HEK293 (cell line): ENCODE measurements around the gene KCTD12.

Experiments
- CTCF ChIA-PET: fragments of 350-600 bp; formaldehyde crosslinking; extraction: SDS; loops from one replicate; lab custom pipeline; 2021; ENCODE audit warnings: antibody characterized with exemption; lab: Yijun Ruan, JAX
- POLR2A ChIA-PET: fragments of 300-600 bp; formaldehyde crosslinking; extraction: SDS; loops from one replicate; lab custom pipeline; 2020; ENCODE audit warnings: antibody characterized with exemption, inconsistent platforms; lab: Yijun Ruan, JAX
- H3K27ac ChIP-seq: fragments of 200-500 bp; sonication (Bioruptor generic); 2 replicates; pipeline ENCODE4 v1.5.1; 2014; ENCODE audit warnings: low read depth, low read length, control low read depth, inconsistent platforms; ENCODE audit errors: extremely low read depth
- H3K36me3 ChIP-seq, 2 experiments: fragments of 200-500 bp in 1 of 2; sonication (Bioruptor generic) in 1 of 2; 1 replicate in 1 of 2; 2 replicates in 1 of 2; pipeline ENCODE4 v1.5.1; 2014 to 2017; ENCODE audit warnings: inconsistent platforms in 2 of 2, low read length in 2 of 2; ENCODE audit not compliant: control insufficient read depth in 2 of 2, insufficient read depth in 1 of 2
- H3K4me1 ChIP-seq: fragments of 200-500 bp; sonication (Bioruptor generic); 2 replicates; pipeline ENCODE4 v1.5.1; 2014; ENCODE audit warnings: mild to moderate bottlenecking, low read length, inconsistent platforms; ENCODE audit not compliant: control insufficient read depth, insufficient read depth
- H3K4me3 ChIP-seq: 2 replicates; pipeline ENCODE4 v1.5.1; 2011; ENCODE audit warnings: low read depth, mild to moderate bottlenecking, control low read depth, low read length, moderate library complexity
- H3K9me3 ChIP-seq: fragments of 200-500 bp; sonication (Bioruptor generic); 2 replicates; pipeline ENCODE4 v1.5.1; 2014; ENCODE audit warnings: low read depth, low read length, inconsistent platforms; ENCODE audit not compliant: control insufficient read depth, insufficient read depth
- GFI1B ChIP-seq: fragments of 450-650 bp; formaldehyde crosslinking; IDR thresholded peaks from 2 replicates; pipeline ENCODE4 v1.5.1; 2016; ENCODE audit warnings: missing biosample characterization, missing genetic modification characterization
- GLI4 ChIP-seq: fragments of 450-650 bp; formaldehyde crosslinking; IDR thresholded peaks from 2 replicates; pipeline ENCODE4 v1.5.1; 2016; ENCODE audit warnings: missing biosample characterization, missing genetic modification characterization
- SCRT2 ChIP-seq: fragments of 450-650 bp; formaldehyde crosslinking; IDR thresholded peaks from 2 replicates; pipeline ENCODE4 v1.5.1; 2016; ENCODE audit warnings: missing biosample characterization, missing genetic modification characterization
- TSHZ1 ChIP-seq: fragments of 450-650 bp; formaldehyde crosslinking; IDR thresholded peaks from 2 replicates; pipeline ENCODE4 v1.5.1; 2016; ENCODE audit warnings: missing biosample characterization, missing genetic modification characterization, borderline replicate concordance
- ZBTB20 ChIP-seq: fragments of 450-650 bp; formaldehyde crosslinking; IDR thresholded peaks from 2 replicates; pipeline ENCODE4 v1.5.1; 2016; ENCODE audit warnings: missing biosample characterization, missing genetic modification characterization
- ZFHX2 ChIP-seq: fragments of 450-650 bp; formaldehyde crosslinking; conservative IDR thresholded peaks from 2 replicates; pipeline ENCODE4 v1.5.1; 2016; ENCODE audit warnings: missing biosample characterization, missing genetic modification characterization
- ZNF114 ChIP-seq: fragments of 450-650 bp; formaldehyde crosslinking; IDR thresholded peaks from 2 replicates; pipeline ENCODE4 v1.5.0; 2017; ENCODE audit warnings: missing biosample characterization, missing genetic modification characterization
- ZNF121 ChIP-seq: fragments of 450-650 bp; formaldehyde crosslinking; IDR thresholded peaks from 2 replicates; pipeline ENCODE4 v1.5.1; 2016; ENCODE audit warnings: missing biosample characterization, missing genetic modification characterization
- ZNF140 ChIP-seq: fragments of 450-650 bp; formaldehyde crosslinking; IDR thresholded peaks from 2 replicates; pipeline ENCODE4 v1.5.1; 2016; ENCODE audit warnings: missing biosample characterization, missing genetic modification characterization
- ZNF16 ChIP-seq: fragments of 450-650 bp; formaldehyde crosslinking; IDR thresholded peaks from 2 replicates; pipeline ENCODE4 v1.5.1; 2016; ENCODE audit warnings: low read depth, missing biosample characterization, missing genetic modification characterization
- ZNF214 ChIP-seq: fragments of 450-650 bp; formaldehyde crosslinking; IDR thresholded peaks from 2 replicates; pipeline ENCODE4 v1.5.1; 2017; ENCODE audit warnings: missing biosample characterization, mild to moderate bottlenecking, missing genetic modification characterization, borderline replicate concordance
- ZNF221 ChIP-seq: fragments of 450-650 bp; formaldehyde crosslinking; IDR thresholded peaks from 2 replicates; pipeline ENCODE4 v1.5.1; 2017; ENCODE audit warnings: missing biosample characterization, missing genetic modification characterization, borderline replicate concordance
- ZNF37A ChIP-seq: fragments of 450-650 bp; IDR thresholded peaks from 2 replicates; pipeline ENCODE4 v1.5.1; 2018; ENCODE audit warnings: missing biosample characterization, missing genetic modification characterization
- ZNF423 ChIP-seq: fragments of 450-650 bp; formaldehyde crosslinking; IDR thresholded peaks from 2 replicates; pipeline ENCODE4 v1.5.1; 2016; ENCODE audit warnings: missing biosample characterization, missing genetic modification characterization
- ZNF571 ChIP-seq: fragments of 450-650 bp; formaldehyde crosslinking; IDR thresholded peaks from 2 replicates; pipeline ENCODE4 v1.5.0; 2017; ENCODE audit warnings: missing biosample characterization, missing genetic modification characterization
- ZNF626 ChIP-seq: fragments of 450-650 bp; sonication (Bioruptor Pico); formaldehyde crosslinking; IDR thresholded peaks from 2 replicates; pipeline ENCODE4 v1.5.1; 2018; ENCODE audit warnings: missing biosample characterization, missing genetic modification characterization, inconsistent platforms
- ZNF654 ChIP-seq: fragments of 450-650 bp; formaldehyde crosslinking; IDR thresholded peaks from 2 replicates; pipeline ENCODE4 v1.5.1; 2016; ENCODE audit warnings: low read depth, missing biosample characterization, missing genetic modification characterization
- ZNF701 ChIP-seq: fragments of 450-650 bp; formaldehyde crosslinking; IDR thresholded peaks from 2 replicates; pipeline ENCODE4 v1.5.1; 2016; ENCODE audit warnings: missing biosample characterization, missing genetic modification characterization
- ZNF843 ChIP-seq: fragments of 450-650 bp; formaldehyde crosslinking; IDR thresholded peaks from 2 replicates; pipeline ENCODE4 v1.5.1; 2016; ENCODE audit warnings: missing biosample characterization, missing genetic modification characterization
- TF ChIP-seq, protein P1 (sequence below): fragments of 450-650 bp; IDR thresholded peaks from 2 replicates; pipeline ENCODE4 v1.5.1; 2018; ENCODE audit warnings: missing biosample characterization, mild to moderate bottlenecking, missing genetic modification characterization
- TF ChIP-seq, protein P2 (sequence below): fragments of 450-650 bp; formaldehyde crosslinking; IDR thresholded peaks from 2 replicates; pipeline ENCODE4 v1.5.1; 2016; ENCODE audit warnings: missing biosample characterization, missing genetic modification characterization, low read depth

KCTD12 gene

DNA sequence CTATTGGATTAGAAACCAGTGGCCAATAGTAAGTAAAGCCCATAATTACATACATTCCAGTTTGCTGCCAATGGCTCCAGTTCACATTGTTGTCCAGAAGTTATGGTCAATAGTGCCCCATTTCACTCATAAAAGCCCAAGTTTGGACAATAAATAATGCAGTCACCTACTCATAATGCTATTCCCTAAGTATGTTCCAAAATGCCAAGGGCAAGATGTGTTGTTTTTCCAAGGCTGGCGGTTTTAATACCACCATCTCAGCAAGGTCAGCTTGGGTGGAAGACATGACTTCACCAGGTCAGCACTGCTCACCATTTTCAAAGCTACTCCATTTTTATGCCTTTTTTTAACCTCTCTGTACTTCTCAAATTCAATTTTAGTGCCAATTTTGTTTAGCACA is 32.7 kb downstream of the KCTD12 start:
- Histone ChIP-seq H3K27ac (no peak overlapping the region), H3K36me3 (no peaks in the 10 kb centered on the region), H3K9me3 (no peaks in the 10 kb centered on the region)
- CTCF ChIA-PET, result no interaction called here
- no peak for TF ChIP-seq TSHZ1 (tag by site-specific recombination)
- TF ChIP-seq ZBTB20 (tag by site-specific recombination), result no peak
- no peak for TF ChIP-seq ZNF16 (tag by site-specific recombination)
- TF ChIP-seq, all 188 proteins: peak for 0
- POLR2A ChIA-PET, result interaction anchor here (1.7 kb wide), 1 partner anchor 31 kb away, joined by 4 read pairs; no protein-coding TSS in a partner anchor
- Histone ChIP-seq H3K4me3 (no peak overlapping the region), H3K4me1 (no peaks in the 10 kb centered on the region)

GRCh38 chr13:76852986-76853385 is 33.2 kb downstream of the KCTD12 start:
- Histone ChIP-seq H3K4me1 (no peaks in the 10 kb centered on the region), H3K9me3 (no peaks in the 10 kb centered on the region), H3K4me3 (no peak overlapping the region), H3K27ac (no peak overlapping the region), H3K36me3 (no peaks in the 10 kb centered on the region)
- ChIA-PET CTCF (no interaction called here), POLR2A (no interaction called here)
- TF ChIP-seq ZNF423 (tag by site-specific recombination), result no peak
- no peak for TF ChIP-seq GFI1B
- no peak for TF ChIP-seq ZNF214 (tag by site-specific recombination)
- no peak for TF ChIP-seq ZNF626
- no peak for TF ChIP-seq ZNF654 (tag by site-specific recombination)
- TF ChIP-seq, protein P1, sequence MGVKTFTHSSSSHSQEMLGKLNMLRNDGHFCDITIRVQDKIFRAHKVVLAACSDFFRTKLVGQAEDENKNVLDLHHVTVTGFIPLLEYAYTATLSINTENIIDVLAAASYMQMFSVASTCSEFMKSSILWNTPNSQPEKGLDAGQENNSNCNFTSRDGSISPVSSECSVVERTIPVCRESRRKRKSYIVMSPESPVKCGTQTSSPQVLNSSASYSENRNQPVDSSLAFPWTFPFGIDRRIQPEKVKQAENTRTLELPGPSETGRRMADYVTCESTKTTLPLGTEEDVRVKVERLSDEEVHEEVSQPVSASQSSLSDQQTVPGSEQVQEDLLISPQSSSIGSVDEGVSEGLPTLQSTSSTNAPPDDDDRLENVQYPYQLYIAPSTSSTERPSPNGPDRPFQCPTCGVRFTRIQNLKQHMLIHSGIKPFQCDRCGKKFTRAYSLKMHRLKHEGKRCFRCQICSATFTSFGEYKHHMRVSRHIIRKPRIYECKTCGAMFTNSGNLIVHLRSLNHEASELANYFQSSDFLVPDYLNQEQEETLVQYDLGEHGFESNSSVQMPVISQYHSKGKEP (tag by site-specific recombination), result no peak
- no peak for TF ChIP-seq ZNF701 (tag by site-specific recombination)
- TF ChIP-seq ZNF37A (tag by site-specific recombination), result no peak
- no peak for TF ChIP-seq ZNF843 (tag by site-specific recombination)
- TF ChIP-seq ZBTB20 (tag by site-specific recombination), result no peak
- TF ChIP-seq SCRT2, result no peak
- no peak for TF ChIP-seq ZNF121
- TF ChIP-seq ZNF221 (tag by site-specific recombination), result no peak

GRCh38 chr13:76851961-76852360 is 34.2 kb downstream of the KCTD12 start:
- H3K36me3 ChIP-seq, result no peaks in the 10 kb centered on the region
- H3K4me3 ChIP-seq, result no peak overlapping the region
- no peak overlapping the region for H3K27ac ChIP-seq
- TF ChIP-seq ZNF571 (tag by site-specific recombination), result no peak
- TF ChIP-seq ZFHX2 (tag by site-specific recombination), result no peak
- TF ChIP-seq, protein P2, sequence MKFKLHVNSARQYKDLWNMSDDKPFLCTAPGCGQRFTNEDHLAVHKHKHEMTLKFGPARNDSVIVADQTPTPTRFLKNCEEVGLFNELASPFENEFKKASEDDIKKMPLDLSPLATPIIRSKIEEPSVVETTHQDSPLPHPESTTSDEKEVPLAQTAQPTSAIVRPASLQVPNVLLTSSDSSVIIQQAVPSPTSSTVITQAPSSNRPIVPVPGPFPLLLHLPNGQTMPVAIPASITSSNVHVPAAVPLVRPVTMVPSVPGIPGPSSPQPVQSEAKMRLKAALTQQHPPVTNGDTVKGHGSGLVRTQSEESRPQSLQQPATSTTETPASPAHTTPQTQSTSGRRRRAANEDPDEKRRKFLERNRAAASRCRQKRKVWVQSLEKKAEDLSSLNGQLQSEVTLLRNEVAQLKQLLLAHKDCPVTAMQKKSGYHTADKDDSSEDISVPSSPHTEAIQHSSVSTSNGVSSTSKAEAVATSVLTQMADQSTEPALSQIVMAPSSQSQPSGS (tag by site-specific recombination), result no peak
- TF ChIP-seq GLI4 (tag by site-specific recombination), result no peak
- no peak for TF ChIP-seq ZNF140 (tag by site-specific recombination)
- no peak for TF ChIP-seq ZNF114 (tag by site-specific recombination)
- no peak for TF ChIP-seq SCRT2
- ChIA-PET CTCF (interaction anchor here (0.6 kb wide), 1 partner anchor 1036 kb away, joined by 3 read pairs; no protein-coding TSS in a partner anchor), POLR2A (interaction anchor here (0.5 kb wide), 1 partner anchor 10 kb away, joined by 3 read pairs; no protein-coding TSS in a partner anchor)
- H3K9me3 ChIP-seq, result no peaks in the 10 kb centered on the region
- no peaks in the 10 kb centered on the region for H3K4me1 ChIP-seq
